ENCODE measurements around the gene TMEM38B. TPM values are rescaled to one million over a fixed set of nuclear protein-coding genes. Genes with fewer than 3 reads are reported as not detected.
"Not testable (repeated sequence)": the region's sequence is repeated elsewhere in the genome, so short reads cannot be mapped to it uniquely, and the experiment has no call there.

The TMEM38B gene
- total RNA-seq, 1 experiment from 2014 or later = 30.6 TPM

- no peak for DNase-seq (ENCODE audit: low read depth, low spot score)
- in situ Hi-C loops (cut with HindIII; ENCODE audit: low pct_unique_long_range_greater_than_20kb, low sequenced_read_pairs) = no loop called here
- POLR2A ChIA-PET = no interaction called here
Measured at GRCh38 chr9:105725370-105725769, 31.0 kb downstream of the TMEM38B start.

GRCh38 chr9:105728230-105728629 is 33.9 kb downstream of the TMEM38B start:
- H3K27ac ChIP-seq (ENCODE audit: low read length); H3K4me1 ChIP-seq (ENCODE audit: control insufficient read depth, insufficient read depth, low read length); H3K36me3 ChIP-seq (ENCODE audit: control insufficient read depth, insufficient read depth, low read length); intact Hi-C loops (cut with micrococcal nuclease; ENCODE audit: unreplicated experiment); CTCF ChIA-PET; POLR2A ChIA-PET; DNase-seq (ENCODE audit: low read depth, low spot score); in situ Hi-C loops (cut with HindIII; ENCODE audit: low pct_unique_long_range_greater_than_20kb, low sequenced_read_pairs); H3K27me3 ChIP-seq (ENCODE audit: control insufficient read depth, insufficient read depth, low read length); BruUV-seq (replicated peaks); ATAC-seq; H3K4me3 ChIP-seq (ENCODE audit: low read depth in 2 of 2, low read length in 2 of 2); H3K9me3 ChIP-seq (ENCODE audit: control insufficient read depth, insufficient read depth, low read depth, low read length): not testable (repeated sequence)

More at GRCh38 chr9:105725370-105725769, 31.0 kb downstream of the TMEM38B start:
- no peak for ATAC-seq
- no peaks in the 10 kb centered on the region for H3K4me1 ChIP-seq (ENCODE audit: control insufficient read depth, insufficient read depth, low read length)
- no TSS peak for BruUV-seq (replicated peaks)
- intact Hi-C loops (cut with micrococcal nuclease; ENCODE audit: unreplicated experiment) = no loop called here
- H3K4me3 ChIP-seq (ENCODE audit: low read depth in 2 of 2, low read length in 2 of 2) = no peak overlapping the region
- CTCF ChIA-PET = no interaction called here
- no peaks in the 10 kb centered on the region for H3K36me3 ChIP-seq (ENCODE audit: control insufficient read depth, insufficient read depth, low read length)
- no peaks in the 10 kb centered on the region for H3K9me3 ChIP-seq (ENCODE audit: control insufficient read depth, insufficient read depth, low read depth, low read length)
- no peak overlapping the region for H3K27ac ChIP-seq (ENCODE audit: low read length)
- TF ChIP-seq TCF7L2 (IDR thresholded peaks at IDR 0.05; ENCODE audit: low read depth, low read length) (no peak), REST (IDR thresholded peaks at IDR 0.05; ENCODE audit: insufficient read depth in 1 of 2, low read depth in 2 of 2, low read length in 1 of 2) (no peak), SIN3A (IDR thresholded peaks at IDR 0.05; ENCODE audit: borderline replicate concordance, insufficient read depth, low read depth, low read length) (no peak), CTCF (IDR thresholded peaks at IDR 0.05) (no peak), POLR2AphosphoS5 (IDR thresholded peaks at IDR 0.05; ENCODE audit: low read depth, low read length) (no peak)
- no peaks in the 10 kb centered on the region for H3K27me3 ChIP-seq (ENCODE audit: control insufficient read depth, insufficient read depth, low read length)

GRCh38 chr9:105731420-105731819 is 37.1 kb downstream of the TMEM38B start:
- DNase-seq (ENCODE audit: low read depth, low spot score); POLR2A ChIA-PET; BruUV-seq (replicated peaks); CTCF ChIA-PET; H3K4me1 ChIP-seq (ENCODE audit: control insufficient read depth, insufficient read depth, low read length); intact Hi-C loops (cut with micrococcal nuclease; ENCODE audit: unreplicated experiment); H3K27me3 ChIP-seq (ENCODE audit: control insufficient read depth, insufficient read depth, low read length); in situ Hi-C loops (cut with HindIII; ENCODE audit: low pct_unique_long_range_greater_than_20kb, low sequenced_read_pairs); ATAC-seq; H3K4me3 ChIP-seq (ENCODE audit: low read depth in 2 of 2, low read length in 2 of 2); H3K27ac ChIP-seq (ENCODE audit: low read length); H3K9me3 ChIP-seq (ENCODE audit: control insufficient read depth, insufficient read depth, low read depth, low read length); H3K36me3 ChIP-seq (ENCODE audit: control insufficient read depth, insufficient read depth, low read length): not testable (repeated sequence)

Measured in Panc1 (cell line).